Testis (tissue), 3 donors: Measurements from ENCODE around the gene PDIA4. TPM values are rescaled to one million over a fixed set of nuclear protein-coding genes. Genes with fewer than 3 reads are reported as not detected.

ENCODE experiments used
- DNase-seq: peaks from one replicate; pipeline ENCODE4 v3.0.0-alpha.2; 2019
- H3K27ac ChIP-seq, 2 donors: fragments of 200-600 bp; sonication (generic); one replicate each; pipeline ENCODE4 v1.5.1; 2019
- H3K27me3 ChIP-seq: fragments of 200-600 bp; sonication (generic); one replicate; pipeline ENCODE4 v1.5.1; 2019
- H3K36me3 ChIP-seq: fragments of 200-600 bp; sonication (generic); one replicate; pipeline ENCODE4 v1.5.1; 2017; ENCODE audit warnings: low read depth; ENCODE audit errors: missing control alignments
- H3K4me1 ChIP-seq: fragments of 200-600 bp; sonication (generic); one replicate; pipeline ENCODE4 v1.5.1; 2019
- H3K4me3 ChIP-seq, 2 donors: fragments of 200-600 bp; sonication (generic); one replicate each; pipeline ENCODE4 v1.5.1; 2017 to 2019
- H3K9me3 ChIP-seq: fragments of 200-600 bp; sonication (generic); one replicate; pipeline ENCODE4 v1.5.1; 2017
- CTCF ChIP-seq, 3 experiments: fragments of 450-650 bp in 2 of 3; fragments of 200-600 bp in 1 of 3; sonication (generic) in 1 of 3; IDR thresholded peaks; one replicate each; pipeline ENCODE4 v1.5.1; 2016 to 2019; ENCODE audit warnings: antibody characterized with exemption in 3 of 3, mild to moderate bottlenecking in 2 of 3, moderate library complexity in 1 of 3
- POLR2A ChIP-seq: fragments of 450-650 bp; IDR thresholded peaks from one replicate; pipeline ENCODE4 v1.6.1; 2017; ENCODE audit warnings: antibody characterized with exemption, mild to moderate bottlenecking, moderate library complexity
- WGBS, 2 donors: methylation state at CpG; one replicate each; pipeline ENCODE4 v1.1.5; 2018; 5-methylcytosine and 5-hydroxymethylcytosine counted together
- intact Hi-C: fragments of 100-400 bp; cut with DNase I; formaldehyde crosslinking; loops from one replicate; pipeline ENCODE4 v1.15.1; 2023; ENCODE audit warnings: low total_unique reads
- polyA plus RNA-seq: library from polyadenylated mRNA; stranded (reverse); fragments of 350-450 nt; fragmentation: Illumina TruSeq; extraction: RNeasy Lipid Tissue Mini Kit (QIAGEN cat#74804); gene quantifications from one replicate; pipeline ENCODE4 v1.2.3, GENCODE V29; 2014; ENCODE audit warnings: low read depth, low replicate concordance; ENCODE audit not compliant: insufficient read depth
- total RNA-seq, 2 donors: library from RNA; depleted of rRNA; stranded (reverse); fragments of >200 nt; gene quantifications; one replicate each; pipeline ENCODE4 v1.2.3, GENCODE V29; 2016

Gene PDIA4
- total and polyA plus RNA-seq, 3 donors from 2014 or later: 59.3 to 86.5 (median 67.1) TPM

DNA sequence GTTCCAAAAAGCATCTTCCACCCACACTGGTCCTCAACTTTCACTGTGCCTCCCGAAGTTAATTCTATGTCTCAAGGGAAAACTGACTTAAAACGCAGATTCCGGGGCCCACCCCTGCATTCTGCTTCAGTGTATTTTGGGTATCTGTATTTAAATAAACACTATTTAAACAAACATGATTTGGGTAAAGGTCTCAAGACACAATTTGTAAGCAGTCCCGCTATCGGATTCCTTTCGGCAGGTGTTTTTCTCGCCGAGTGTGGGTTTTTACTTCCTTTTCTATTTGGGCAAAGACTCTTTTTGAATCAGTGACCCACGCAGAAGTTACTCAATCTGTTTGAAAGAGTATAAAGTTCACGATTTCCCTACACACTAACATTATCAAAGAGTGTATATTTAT is 1.2 kb downstream of the PDIA4 start:
- H3K27me3 ChIP-seq: no peaks in the 10 kb centered on the region
- DNase-seq: no peak
- H3K27ac ChIP-seq: no peak overlapping the region
- intact Hi-C loops: no loop called here
- WGBS, 2 donors: 38 to 41% methylated on average over 10 of the region's 10 CpGs
- TF ChIP-seq CTCF (IDR thresholded peaks at IDR 0.05): no peak
- no peak for TF ChIP-seq POLR2A
- H3K4me1 ChIP-seq: peaks cover 5% of the 10 kb centered on the region
- no peaks in the 10 kb centered on the region for H3K36me3 ChIP-seq
- peak overlapping the region; percentile 81 to 87 for H3K4me3 ChIP-seq
- H3K9me3 ChIP-seq: no peaks in the 10 kb centered on the region

GRCh38 chr7:149023662-149024061 is 4.6 kb downstream of the PDIA4 start:
- no peak for DNase-seq
- Histone ChIP-seq H3K4me3 (no peak overlapping the region), H3K27ac (no peak overlapping the region), H3K4me1 (peaks cover 5% of the 10 kb centered on the region), H3K27me3 (no peaks in the 10 kb centered on the region), H3K9me3 (no peaks in the 10 kb centered on the region), H3K36me3 (no peaks in the 10 kb centered on the region)
- WGBS, 2 donors: 87 to 90% methylated on average over 7 of the region's 7 CpGs
- intact Hi-C loops: no loop called here
- TF ChIP-seq CTCF (IDR thresholded peaks at IDR 0.05) (no peak), POLR2A (no peak)

DNA sequence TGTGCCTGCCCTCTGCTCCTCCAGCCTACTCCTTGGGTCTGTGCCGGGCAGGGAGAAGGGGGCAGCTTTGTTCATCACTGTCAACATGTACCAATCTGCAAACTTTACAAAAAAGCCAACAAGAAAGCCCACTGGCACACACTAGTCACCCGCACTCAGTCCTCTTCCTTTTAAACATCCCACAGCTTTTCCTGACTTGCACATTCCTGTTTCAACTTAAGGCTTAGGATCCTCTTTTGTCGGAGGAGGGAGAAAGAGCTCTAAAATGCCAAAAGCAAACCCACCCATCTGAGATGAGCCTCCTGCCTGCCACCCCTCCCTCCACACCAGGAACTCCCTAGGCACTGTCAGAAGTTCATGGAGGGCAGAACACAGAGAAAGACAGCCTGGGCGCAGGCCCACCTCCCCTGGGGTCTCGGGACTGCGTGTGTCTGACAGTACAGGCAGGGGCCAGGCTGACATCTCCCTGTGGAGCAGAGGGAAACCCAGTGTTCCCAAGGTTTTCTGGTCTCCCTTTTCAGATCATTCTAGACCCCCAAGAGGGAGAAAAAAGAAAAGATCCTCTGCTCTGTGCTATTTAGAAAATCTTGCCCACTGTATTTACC is 5.4 kb downstream of the PDIA4 start:
- intact Hi-C loops: no loop called here
- Histone ChIP-seq H3K9me3 (no peaks in the 10 kb centered on the region), H3K4me3 (no peak overlapping the region), H3K27ac (no peak overlapping the region), H3K4me1 (peaks cover 5% of the 10 kb centered on the region), H3K27me3 (no peaks in the 10 kb centered on the region), H3K36me3 (no peaks in the 10 kb centered on the region)
- TF ChIP-seq POLR2A (no peak), CTCF (IDR thresholded peaks at IDR 0.05) (no peak)
- DNase-seq: no peak
- WGBS, 2 donors: 66 to 71% methylated on average over 6 of the region's 6 CpGs

DNA sequence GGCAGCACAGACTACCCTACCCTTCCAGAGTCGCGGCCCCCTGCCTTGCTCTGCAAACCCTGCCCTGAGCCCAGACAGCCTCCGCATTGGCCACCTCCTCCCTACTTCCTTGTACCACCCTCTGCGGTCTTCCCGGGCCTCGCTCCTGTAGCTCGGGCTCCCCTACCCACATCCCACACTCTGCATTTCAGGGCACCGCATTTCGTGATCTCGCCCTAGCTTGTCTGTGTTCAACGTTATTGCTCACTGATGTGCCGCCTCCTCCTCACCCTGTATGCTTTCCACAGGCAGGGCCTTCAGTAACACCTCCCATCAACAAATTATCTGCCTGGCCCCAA is 6.6 kb downstream of the PDIA4 start:
- H3K27ac ChIP-seq: no peak overlapping the region

More for the DNA sequence above, 6.6 kb downstream of the PDIA4 start:
- Histone ChIP-seq H3K36me3 (no peaks in the 10 kb centered on the region), H3K4me3 (no peak overlapping the region), H3K9me3 (no peaks in the 10 kb centered on the region), H3K27me3 (no peaks in the 10 kb centered on the region), H3K4me1 (peaks cover 3% of the 10 kb centered on the region)
- intact Hi-C loops: no loop called here
- DNase-seq: no peak
- TF ChIP-seq POLR2A (no peak), CTCF (IDR thresholded peaks at IDR 0.05) (no peak)
- WGBS, 2 donors: 88 to 91% methylated on average over 12 of the region's 12 CpGs
